ENCODE measurements around the gene KCNAB2.

KCNAB2 gene

DNA sequence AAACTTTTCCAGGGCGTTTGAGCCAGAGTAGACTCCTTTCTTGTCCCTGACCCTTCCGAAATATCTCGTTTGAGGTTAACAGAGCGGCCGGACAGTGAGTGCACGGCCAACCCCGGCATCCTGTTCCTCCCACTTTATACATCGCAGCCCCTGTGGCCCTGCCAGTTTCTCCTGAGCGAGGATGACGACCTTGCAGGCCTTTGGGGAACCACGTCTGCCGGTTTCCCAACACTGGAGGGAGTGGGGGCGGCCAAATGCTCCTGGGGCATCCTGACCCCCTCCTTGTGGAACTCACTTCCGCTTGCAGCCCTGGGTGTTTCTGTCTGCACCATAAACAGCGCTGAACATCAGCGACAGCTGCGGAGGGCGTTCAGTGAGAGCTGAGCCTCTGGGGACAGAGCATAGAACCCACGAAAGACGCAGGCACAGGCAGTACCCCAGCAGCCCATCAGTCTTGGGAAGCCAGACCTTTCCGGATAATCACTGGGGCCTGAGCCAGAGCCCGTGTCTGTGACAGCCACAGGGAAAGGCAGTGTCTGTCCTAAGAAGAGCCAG lies 4.8 kb upstream of the KCNAB2 start:
- no peak overlapping the region for H3K9ac ChIP-seq
- no peak overlapping the region for H3K4me3 ChIP-seq (IDR thresholded peaks at IDR 0.05; ENCODE audit: insufficient read depth, low read depth, low read length)
- peaks cover 13% of the 10 kb centered on the region for H4K20me1 ChIP-seq (ENCODE audit: insufficient read depth)

DNA sequence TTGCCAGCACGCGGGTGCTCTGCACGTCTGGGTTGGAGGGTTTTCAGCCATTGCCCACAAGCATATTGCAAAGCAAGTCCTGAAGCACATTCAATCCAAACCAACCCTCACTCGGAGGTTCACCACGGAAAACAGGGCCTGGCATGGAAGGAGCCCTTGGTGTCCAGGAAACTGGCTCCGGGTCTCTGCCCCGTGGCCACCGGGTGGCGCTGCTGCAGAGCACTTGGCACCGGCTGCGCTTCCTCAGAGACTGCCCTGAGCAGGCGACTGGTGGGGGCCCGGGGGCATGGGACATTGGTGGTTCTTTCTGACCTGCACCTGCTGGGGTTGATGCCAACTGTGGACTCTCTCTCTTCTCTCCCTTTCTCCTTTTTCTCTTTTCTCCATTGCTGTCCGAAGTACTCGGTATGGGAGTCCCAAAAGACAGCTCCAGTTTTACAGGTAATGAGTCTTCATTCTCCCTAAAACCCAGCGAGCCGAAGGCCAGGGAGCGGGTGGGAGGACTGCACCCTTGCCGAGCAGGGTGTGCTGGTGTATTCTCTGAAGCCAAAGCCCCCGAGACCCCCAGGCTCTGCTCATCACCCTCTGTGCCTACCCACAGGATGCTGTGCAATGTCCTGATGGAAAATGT lies 4.1 kb upstream of the KCNAB2 start:
- Histone ChIP-seq H3K27ac (no peak overlapping the region), H3K4me1 (ENCODE audit: low read depth, poor library complexity, severe bottlenecking) (no peaks in the 10 kb centered on the region), H3K4me2 (no peak overlapping the region), H2AFZ (ENCODE audit: low read depth) (no peak overlapping the region), H3K79me2 (ENCODE audit: insufficient read depth, low read depth) (peaks cover 20% of the 10 kb centered on the region; the same call in 1 of the 2 replicates), H3K9ac (no peak overlapping the region), H3K4me3 (IDR thresholded peaks at IDR 0.05; ENCODE audit: insufficient read depth, low read depth, low read length) (no peak overlapping the region), H4K20me1 (ENCODE audit: insufficient read depth) (peaks cover 13% of the 10 kb centered on the region), H3K27me3 (ENCODE audit: insufficient read depth, low read depth) (no peaks in the 10 kb centered on the region), H3K36me3 (ENCODE audit: insufficient read depth) (peaks cover 8% of the 10 kb centered on the region; the same call in 1 of the 2 replicates)
- TF ChIP-seq, protein P1, sequence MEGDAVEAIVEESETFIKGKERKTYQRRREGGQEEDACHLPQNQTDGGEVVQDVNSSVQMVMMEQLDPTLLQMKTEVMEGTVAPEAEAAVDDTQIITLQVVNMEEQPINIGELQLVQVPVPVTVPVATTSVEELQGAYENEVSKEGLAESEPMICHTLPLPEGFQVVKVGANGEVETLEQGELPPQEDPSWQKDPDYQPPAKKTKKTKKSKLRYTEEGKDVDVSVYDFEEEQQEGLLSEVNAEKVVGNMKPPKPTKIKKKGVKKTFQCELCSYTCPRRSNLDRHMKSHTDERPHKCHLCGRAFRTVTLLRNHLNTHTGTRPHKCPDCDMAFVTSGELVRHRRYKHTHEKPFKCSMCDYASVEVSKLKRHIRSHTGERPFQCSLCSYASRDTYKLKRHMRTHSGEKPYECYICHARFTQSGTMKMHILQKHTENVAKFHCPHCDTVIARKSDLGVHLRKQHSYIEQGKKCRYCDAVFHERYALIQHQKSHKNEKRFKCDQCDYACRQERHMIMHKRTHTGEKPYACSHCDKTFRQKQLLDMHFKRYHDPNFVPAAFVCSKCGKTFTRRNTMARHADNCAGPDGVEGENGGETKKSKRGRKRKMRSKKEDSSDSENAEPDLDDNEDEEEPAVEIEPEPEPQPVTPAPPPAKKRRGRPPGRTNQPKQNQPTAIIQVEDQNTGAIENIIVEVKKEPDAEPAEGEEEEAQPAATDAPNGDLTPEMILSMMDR (conservative IDR thresholded peaks at IDR 0.05; ENCODE audit: low read depth, low read length) = peak; percentile 64; the same call in 1 of the 2 replicates

More for the DNA sequence above, 4.8 kb upstream of the KCNAB2 start:
- Histone ChIP-seq H3K4me2 (no peak overlapping the region), H2AFZ (ENCODE audit: low read depth) (no peak overlapping the region), H3K36me3 (ENCODE audit: insufficient read depth) (peaks cover 8% of the 10 kb centered on the region; the same call in 1 of the 2 replicates), H3K4me1 (ENCODE audit: low read depth, poor library complexity, severe bottlenecking) (no peaks in the 10 kb centered on the region), H3K79me2 (ENCODE audit: insufficient read depth, low read depth) (peaks cover 24% of the 10 kb centered on the region; the same call in 1 of the 2 replicates), H3K27ac (no peak overlapping the region), H3K27me3 (ENCODE audit: insufficient read depth, low read depth) (no peaks in the 10 kb centered on the region)
- TF ChIP-seq, protein P1 (conservative IDR thresholded peaks at IDR 0.05; ENCODE audit: low read depth, low read length) = no peak

DNA sequence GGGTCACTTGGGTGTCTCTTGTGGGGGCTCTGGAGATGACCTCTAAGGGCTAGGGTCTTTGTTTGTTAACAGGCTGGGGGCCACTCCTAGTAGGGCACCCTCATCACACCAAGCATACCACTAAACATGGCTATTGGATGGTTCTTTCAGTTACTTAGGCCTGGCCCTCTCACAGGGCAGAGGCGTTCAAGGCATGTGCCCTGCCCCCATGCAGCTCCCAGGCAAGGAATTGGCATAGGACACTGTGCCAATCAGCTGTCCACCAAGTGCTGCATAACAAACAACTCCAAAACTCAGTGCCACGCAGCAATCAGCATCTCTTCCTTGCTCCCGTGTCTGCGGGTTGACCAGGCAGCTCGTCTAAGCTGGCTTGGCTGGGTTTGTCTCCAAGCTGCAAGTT lies 2.1 kb upstream of the KCNAB2 start:
- Histone ChIP-seq H2AFZ (ENCODE audit: low read depth) (no peak overlapping the region), H4K20me1 (ENCODE audit: insufficient read depth) (0 out of 2 replicates have a peak, but pooled peaks cover 5% of the 10 kb centered on the region), H3K36me3 (ENCODE audit: insufficient read depth) (peaks cover 8% of the 10 kb centered on the region; the same call in 1 of the 2 replicates), H3K4me2 (no peak overlapping the region), H3K4me3 (IDR thresholded peaks at IDR 0.05; ENCODE audit: insufficient read depth, low read depth, low read length) (no peak overlapping the region), H3K79me2 (ENCODE audit: insufficient read depth, low read depth) (0 out of 2 replicates have a peak, but pooled peaks cover 5% of the 10 kb centered on the region), H3K27me3 (ENCODE audit: insufficient read depth, low read depth) (no peaks in the 10 kb centered on the region), H3K4me1 (ENCODE audit: low read depth, poor library complexity, severe bottlenecking) (no peaks in the 10 kb centered on the region), H3K27ac (no peak overlapping the region), H3K9ac (no peak overlapping the region)
- TF ChIP-seq, protein P1 (conservative IDR thresholded peaks at IDR 0.05; ENCODE audit: low read depth, low read length) = no peak

DNA sequence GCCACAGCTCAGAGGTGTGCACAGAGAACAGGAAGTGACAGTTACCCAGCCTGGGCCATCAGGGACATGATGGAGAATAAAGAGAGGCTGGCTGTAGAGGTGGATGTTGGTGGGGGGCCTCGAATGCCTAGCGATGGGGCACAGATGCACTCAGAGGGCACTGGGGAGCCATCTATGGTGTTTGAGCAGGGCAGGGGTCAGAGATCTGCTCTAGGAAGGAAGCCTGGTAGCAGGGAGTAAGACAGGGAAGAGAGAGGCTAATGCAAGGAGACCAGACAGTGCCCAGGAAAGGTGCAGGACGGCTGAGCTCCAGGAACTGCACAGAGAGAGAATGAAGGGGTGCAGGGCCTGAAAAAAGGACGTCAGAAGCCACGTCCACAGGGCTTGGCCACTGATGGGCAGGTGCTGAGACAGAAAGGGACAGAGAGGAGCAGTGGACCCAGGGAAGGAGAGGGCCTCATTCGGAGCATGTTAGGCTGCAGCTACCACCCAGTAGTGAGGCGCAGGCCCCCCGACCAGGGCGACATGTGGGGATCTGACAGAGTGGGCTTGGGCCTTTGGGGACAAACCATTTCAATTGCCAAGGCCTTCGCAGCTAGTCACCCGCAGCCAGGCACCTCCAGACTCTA lies 1.1 kb upstream of the KCNAB2 start:
- Histone ChIP-seq H3K4me1 (ENCODE audit: low read depth, poor library complexity, severe bottlenecking) (no peaks in the 10 kb centered on the region), H3K79me2 (ENCODE audit: insufficient read depth, low read depth) (no peaks in the 10 kb centered on the region), H3K27me3 (ENCODE audit: insufficient read depth, low read depth) (no peaks in the 10 kb centered on the region), H3K27ac (no peak overlapping the region), H4K20me1 (ENCODE audit: insufficient read depth) (0 out of 2 replicates have a peak, but pooled peaks cover 5% of the 10 kb centered on the region), H3K9ac (no peak overlapping the region), H2AFZ (ENCODE audit: low read depth) (no peak overlapping the region), H3K36me3 (ENCODE audit: insufficient read depth) (peaks cover 5% of the 10 kb centered on the region; the same call in 1 of the 2 replicates), H3K4me2 (no peak overlapping the region), H3K4me3 (IDR thresholded peaks at IDR 0.05; ENCODE audit: insufficient read depth, low read depth, low read length) (no peak overlapping the region)
- TF ChIP-seq, protein P1 (conservative IDR thresholded peaks at IDR 0.05; ENCODE audit: low read depth, low read length) = no peak

All from KMS-11 (cell line).